Stimulated activated CD4-positive, alpha-beta T cell treated with anti-CD3 and anti-CD28 coated beads, Interleukin-15, amount 100 ng/mL, for 1 hour (primary cell): ENCODE results near the gene SLC35F4.
"Not testable (repeated sequence)": the region's sequence is repeated elsewhere in the genome, so short reads cannot be mapped to it uniquely, and the experiment has no call there.

ENCODE experiments used
- DNase-seq, 2 donors: peaks; one replicate each; pipeline ENCODE4 v3.0.0-alpha.2; 2020; ENCODE audit warnings: low read depth in 1 of 2, low spot score in 1 of 2

The SLC35F4 gene

GRCh38 chr14:57865403-57866198 lies at the start of gene SLC35F4:
Gene SLC35F4 (minus strand): TSS chr14:57866092.
- no peak for DNase-seq

- DNase-seq = no peak
Observed at GRCh38 chr14:57909626-57910025, 43.7 kb upstream of the SLC35F4 start.

GRCh38 chr14:57903954-57904353 lies 38.1 kb upstream of the SLC35F4 start:
- DNase-seq = no peak

- DNase-seq = no peak
Observed at GRCh38 chr14:57898837-57899572, 33.1 kb upstream of the SLC35F4 start.

GRCh38 chr14:57897144-57897748 lies 31.4 kb upstream of the SLC35F4 start:
- no peak for DNase-seq

GRCh38 chr14:57889245-57889644 lies 23.4 kb upstream of the SLC35F4 start:
- DNase-seq = no peak

- DNase-seq = no peak
Observed at GRCh38 chr14:57884175-57884574, 18.3 kb upstream of the SLC35F4 start.

- DNase-seq = no peak
Observed at GRCh38 chr14:57883061-57883460, 17.2 kb upstream of the SLC35F4 start.

GRCh38 chr14:57879516-57879915 lies 13.6 kb upstream of the SLC35F4 start:
- DNase-seq = no peak

GRCh38 chr14:57875985-57876384 lies 10.1 kb upstream of the SLC35F4 start:
- no peak for DNase-seq

- no peak for DNase-seq
Observed at GRCh38 chr14:57875296-57875695, 9.4 kb upstream of the SLC35F4 start.

- DNase-seq = no peak
Observed at GRCh38 chr14:57871459-57872080, 5.7 kb upstream of the SLC35F4 start.

- DNase-seq = no peak
Observed at GRCh38 chr14:57870686-57871457, 5.0 kb upstream of the SLC35F4 start.

GRCh38 chr14:57869617-57870016 lies 3.7 kb upstream of the SLC35F4 start:
- no peak for DNase-seq

GRCh38 chr14:57866199-57866705 lies 360 bp upstream of the SLC35F4 start:
- no peak for DNase-seq

GRCh38 chr14:57865066-57865402 lies 858 bp downstream of the SLC35F4 start:
- no peak for DNase-seq

GRCh38 chr14:57864659-57865058 lies 1.2 kb downstream of the SLC35F4 start:
- no peak for DNase-seq

GRCh38 chr14:57863471-57863870 lies 2.4 kb downstream of the SLC35F4 start:
- no peak for DNase-seq

GRCh38 chr14:57855666-57856065 lies 10.2 kb downstream of the SLC35F4 start:
- not testable (repeated sequence) for DNase-seq

GRCh38 chr14:57854571-57854970 lies 11.3 kb downstream of the SLC35F4 start:
- DNase-seq = no peak

- DNase-seq = no peak
Observed at GRCh38 chr14:57851354-57851753, 14.5 kb downstream of the SLC35F4 start.
